ENCODE results near the gene EEF1AKMT2. TPM values are rescaled to one million over a fixed set of nuclear protein-coding genes. Genes with fewer than 3 reads are reported as not detected.

Gene EEF1AKMT2
- total and polyA plus RNA-seq, 8 donors = 7.6 to 47.9 (median 12.9) TPM

GRCh38 chr10:124708922-124709520 is 82.7 kb downstream of the EEF1AKMT2 start:
- Histone ChIP-seq H3K27ac (peak overlapping the region; percentile 22 to 83 (median 56)), H3K36me3 (peaks cover 10 to 24% (median 22%) of the 10 kb centered on the region in 4 donors), H3K4me1 (peaks cover 46 to 91% (median 77%) of the 10 kb centered on the region in 4 donors), H3K4me3 (no peak overlapping the region), H3K9me3 (no peaks in the 10 kb centered on the region), H3K27me3 (no peaks in the 10 kb centered on the region)
- WGBS, 5 donors = 76 to 86% (median 80%) methylated on average over 10 to 11 of the region's 11 CpGs
- no peak for TF ChIP-seq POLR2A (IDR thresholded peaks at IDR 0.05)
- peak in 1 of 2 donors; percentile 83 for DNase-seq
- intact Hi-C loops (cut with DNase I; ENCODE audit: low total_unique reads) = no loop called here

- H3K4me3 ChIP-seq = no peak overlapping the region
- peak in 1 of 2 donors; percentile 74 for DNase-seq
- 48 to 67% (median 61%) methylated on average over 9 of the region's 9 CpGs for WGBS, 5 donors
- H3K36me3 ChIP-seq = peaks cover 10 to 24% (median 22%) of the 10 kb centered on the region in 4 donors
- intact Hi-C loops (cut with DNase I; ENCODE audit: low total_unique reads) = no loop called here
- no peak for TF ChIP-seq EP300 (IDR thresholded peaks at IDR 0.05)
- TF ChIP-seq POLR2AphosphoS5 (IDR thresholded peaks at IDR 0.05) = no peak
- no peak for TF ChIP-seq CTCF (IDR thresholded peaks at IDR 0.05)
- no peak for TF ChIP-seq POLR2A (IDR thresholded peaks at IDR 0.05)
- H3K9me3 ChIP-seq = no peaks in the 10 kb centered on the region
- peaks cover 53 to 91% (median 80%) of the 10 kb centered on the region in 4 donors for H3K4me1 ChIP-seq
- H3K27ac ChIP-seq = peak overlapping the region in 4 of 5 donors; percentile 2 to 83 (median 52)
- no peaks in the 10 kb centered on the region for H3K27me3 ChIP-seq
Measured at GRCh38 chr10:124708246-124708779, 83.4 kb downstream of the EEF1AKMT2 start.

Small RNA genes within 50 kb of the gene (small RNA-seq; reads per million reads assigned to genes)
- 0 reads per million in 4 donors for gene RF00019

Other genes starting within 250 kb of the EEF1AKMT2 start
- gene FAM53B, start 47.5 kb downstream of the EEF1AKMT2 start, total RNA-seq = 10 to 100 TPM in 4 of 5 donors, 1 to 10 TPM in 1; 9.4 to 46.9 (median 19.3) TPM
- gene FAM53B, start 47.5 kb downstream of the EEF1AKMT2 start, polyA plus RNA-seq = 1 to 10 TPM; 5.7 to 9.3 (median 8.2) TPM
- gene ABRAXAS2, start 9.9 kb upstream of the EEF1AKMT2 start, total RNA-seq = 10 to 100 TPM in 2 of 5 donors, 1 to 10 TPM in 2, under 1 TPM in 1; 0.29 to 20.5 (median 7.0) TPM
- gene ABRAXAS2, start 9.9 kb upstream of the EEF1AKMT2 start, polyA plus RNA-seq = 1 to 10 TPM; 5.2 to 5.9 (median 5.5) TPM
- gene ZRANB1, start 150.2 kb upstream of the EEF1AKMT2 start, total RNA-seq = 10 to 100 TPM in 4 of 5 donors, 1 to 10 TPM in 1; 9.3 to 63.7 (median 11.6) TPM
- 10 to 100 TPM in 1 of 3 donors, 1 to 10 TPM in 2; 7.0 to 15.0 (median 9.1) TPM for gene ZRANB1, start 150.2 kb upstream of the EEF1AKMT2 start, polyA plus RNA-seq